ENCODE data around the gene MED16. TPM values are rescaled to one million over a fixed set of nuclear protein-coding genes. Genes with fewer than 3 reads are reported as not detected.

MED16 gene
- total and polyA plus RNA-seq, 10 of the 15 experiments (the other 5 are each of a cell fraction or from before 2014, with no cell fraction given) = 0.56 to 51.1 (median 13.6) TPM

GRCh38 chr19:892243-892893 is 619 bp downstream of the MED16 start:
- ChIA-PET CTCF (interaction anchor here (0.6 to 2.0 kb wide), 5 partner anchors 16 to 386 kb away, joined by 3 to 22 read pairs (median 4); no protein-coding TSS in a partner anchor), SMC1A (ENCODE audit: uncharacterized antibody, unreplicated experiment) (interaction anchor here (0.9 to 2.0 kb wide), 3 partner anchors 15 to 29 kb away, joined by 5 to 15 read pairs (median 12); no protein-coding TSS in a partner anchor), RAD21 (ENCODE audit: unreplicated experiment) (interaction anchor here (1.8 to 2.3 kb wide), 3 partner anchors 15 to 29 kb away, joined by 7 to 24 read pairs (median 14); no protein-coding TSS in a partner anchor), POLR2A (interaction anchor here (0.6 to 1.4 kb wide), 8 partner anchors 11 to 124 kb away, joined by 3 to 27 read pairs (median 4); no protein-coding TSS in a partner anchor)
- DNase-seq (ENCODE audit: low read depth, low spot score) = no peak
- intact Hi-C loops (cut with micrococcal nuclease; ENCODE audit: unreplicated experiment) = no loop called here
- peak overlapping the region; percentile 92 for H3K4me2 ChIP-seq (ENCODE audit: control insufficient read depth, insufficient read depth)
- H3K9ac ChIP-seq (ENCODE audit: control insufficient read depth, insufficient read depth, low read length) = peak overlapping the region; percentile 77
- H3K27ac ChIP-seq (ENCODE audit: control insufficient read depth, insufficient read depth) = peak overlapping the region; percentile 81
- peak overlapping the region; percentile 95 for H3K4me3 ChIP-seq
- no peaks in the 10 kb centered on the region for H3K4me1 ChIP-seq (ENCODE audit: control insufficient read depth, insufficient read depth, low read length)
- no peak for FAIRE-seq
- no peaks in the 10 kb centered on the region for H3K9me3 ChIP-seq (replicated peaks; ENCODE audit: control insufficient read depth, insufficient read depth, low read length)
- peak; percentile 61 for ATAC-seq
- no peaks in the 10 kb centered on the region for H4K20me1 ChIP-seq (ENCODE audit: control insufficient read depth, insufficient read depth)
- H3K79me2 ChIP-seq (ENCODE audit: control insufficient read depth, insufficient read depth, low read length) = peaks cover 7% of the 10 kb centered on the region
- no peaks in the 10 kb centered on the region for H3K36me3 ChIP-seq (ENCODE audit: control insufficient read depth in 2 of 2, insufficient read depth in 2 of 2, low read length in 1 of 2)
- in situ Hi-C loops (cut with MboI) = no loop called here
- WGBS (ENCODE audit: insufficient coverage, insufficient replicate concordance, low lambda C conversion rate, missing lambda C conversion rate) = 3% methylated on average over 9 of the region's 27 CpGs
- no TSS peak for BruUV-seq (replicated peaks)
- TF ChIP-seq HDGF (IDR thresholded peaks at IDR 0.05) = 0 out of 2 replicates have a peak, but pooled peaks have one; percentile 53
- TF ChIP-seq CTCF (IDR thresholded peaks at IDR 0.05 in 2 of 3, conservative IDR thresholded peaks at IDR 0.05 in 1 of 3; ENCODE audit: control insufficient read depth in 2 of 3, extremely low read depth in 1 of 3, insufficient read depth in 1 of 3, low read depth in 3 of 3, low read length in 3 of 3) = no peak
- TF ChIP-seq SMC3 (IDR thresholded peaks at IDR 0.05; ENCODE audit: borderline replicate concordance, low read length) = no peak
- H3K27me3 ChIP-seq (replicated peaks in 1 of 2; ENCODE audit: control insufficient read depth in 2 of 2, insufficient read depth in 2 of 2, low read length in 1 of 2) = no peaks in the 10 kb centered on the region
- H2AFZ ChIP-seq (ENCODE audit: control insufficient read depth, low read depth, low read length) = no peak overlapping the region; the same call in 1 of the 2 replicates
